ENCODE results near the gene MYRF. TPM values are rescaled to one million over a fixed set of nuclear protein-coding genes. Genes with fewer than 3 reads are reported as not detected.

Gene MYRF
- total and polyA plus RNA-seq, 9 of the 15 experiments (the other 6 are each of a cell fraction or from before 2014, with no cell fraction given), result 2.3 to 25.8 (median 7.1) TPM

DNA sequence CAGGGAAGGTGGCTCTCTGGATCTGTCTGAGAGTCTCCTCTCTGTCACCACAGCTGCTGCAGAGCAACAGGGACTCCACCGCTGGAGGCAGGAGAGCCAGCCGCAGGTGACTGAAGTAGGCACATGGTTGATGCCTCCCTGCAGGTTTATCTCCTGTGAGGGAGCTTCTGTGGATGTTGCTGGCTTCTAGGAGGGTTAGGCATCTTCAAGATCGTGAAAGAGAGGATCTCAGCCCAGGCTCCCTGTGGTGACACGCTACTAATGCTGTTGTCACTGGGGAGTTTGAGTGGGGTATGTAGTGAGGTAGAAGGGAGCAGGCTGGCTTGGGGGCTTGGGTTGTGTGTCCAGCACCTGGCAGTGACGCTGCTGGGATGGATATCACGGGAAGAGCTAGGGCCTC is 38.1 kb upstream of the MYRF start:
- ATAC-seq (no peak), DNase-seq (ENCODE audit: extremely low read depth in 1 of 4, low spot score in 3 of 4) (no peak), FAIRE-seq (peak; percentile 11)
- no TSS peak for BruUV-seq (replicated peaks)
- no peak overlapping the region for H3K9ac ChIP-seq (ENCODE audit: insufficient read depth in 1 of 2, low read depth in 2 of 2, low read length in 2 of 2)
- H3K4me3 ChIP-seq, result no peak overlapping the region
- no peak overlapping the region for H3K27ac ChIP-seq (ENCODE audit: extremely low read depth, low read depth, low read length)
- 0% methylated on average over 6 of the region's 6 CpGs for WGBS (ENCODE audit: insufficient coverage, low coverage, missing lambda C conversion rate)
- TF ChIP-seq GABPA (tag; conservative IDR thresholded peaks at IDR 0.05; ENCODE audit: low read depth) (no peak), ARID2 (IDR thresholded peaks at IDR 0.05) (no peak), SIN3A (IDR thresholded peaks at IDR 0.05; ENCODE audit: borderline replicate concordance in 2 of 2, control insufficient read depth in 1 of 2, low read depth in 2 of 2, low read length in 2 of 2) (no peak), CXXC5 (CRISPR knock-in tag; IDR thresholded peaks at IDR 0.05) (no peak), RBM39 (optimal IDR thresholded peaks at IDR 0.05; ENCODE audit: low read depth, low read length) (no peak), SRSF3 (IDR thresholded peaks at IDR 0.05; ENCODE audit: insufficient read depth, low read length) (no peak), RBFOX2 (IDR thresholded peaks at IDR 0.05; ENCODE audit: low read depth, low read length) (no peak), BHLHE40 (IDR thresholded peaks at IDR 0.05; ENCODE audit: low read length) (no peak), PHF8 (IDR thresholded peaks at IDR 0.05; ENCODE audit: borderline replicate concordance, low read length) (no peak), MCM2 (IDR thresholded peaks at IDR 0.05; ENCODE audit: low read depth) (no peak)
- TF ChIP-seq, protein P1, sequence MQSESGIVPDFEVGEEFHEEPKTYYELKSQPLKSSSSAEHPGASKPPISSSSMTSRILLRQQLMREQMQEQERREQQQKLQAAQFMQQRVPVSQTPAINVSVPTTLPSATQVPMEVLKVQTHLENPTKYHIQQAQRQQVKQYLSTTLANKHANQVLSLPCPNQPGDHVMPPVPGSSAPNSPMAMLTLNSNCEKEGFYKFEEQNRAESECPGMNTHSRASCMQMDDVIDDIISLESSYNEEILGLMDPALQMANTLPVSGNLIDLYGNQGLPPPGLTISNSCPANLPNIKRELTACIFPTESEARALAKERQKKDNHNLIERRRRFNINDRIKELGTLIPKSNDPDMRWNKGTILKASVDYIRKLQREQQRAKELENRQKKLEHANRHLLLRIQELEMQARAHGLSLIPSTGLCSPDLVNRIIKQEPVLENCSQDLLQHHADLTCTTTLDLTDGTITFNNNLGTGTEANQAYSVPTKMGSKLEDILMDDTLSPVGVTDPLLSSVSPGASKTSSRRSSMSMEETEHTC (IDR thresholded peaks at IDR 0.05), result no peak
- TF ChIP-seq, protein P2, sequence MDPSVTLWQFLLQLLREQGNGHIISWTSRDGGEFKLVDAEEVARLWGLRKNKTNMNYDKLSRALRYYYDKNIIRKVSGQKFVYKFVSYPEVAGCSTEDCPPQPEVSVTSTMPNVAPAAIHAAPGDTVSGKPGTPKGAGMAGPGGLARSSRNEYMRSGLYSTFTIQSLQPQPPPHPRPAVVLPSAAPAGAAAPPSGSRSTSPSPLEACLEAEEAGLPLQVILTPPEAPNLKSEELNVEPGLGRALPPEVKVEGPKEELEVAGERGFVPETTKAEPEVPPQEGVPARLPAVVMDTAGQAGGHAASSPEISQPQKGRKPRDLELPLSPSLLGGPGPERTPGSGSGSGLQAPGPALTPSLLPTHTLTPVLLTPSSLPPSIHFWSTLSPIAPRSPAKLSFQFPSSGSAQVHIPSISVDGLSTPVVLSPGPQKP (CRISPR knock-in tag; IDR thresholded peaks at IDR 0.05), result no peak
- H4K20me1 ChIP-seq (replicated peaks; ENCODE audit: control insufficient read depth, insufficient read depth, low read length), result peaks cover 8% of the 10 kb centered on the region; the same call in 1 of the 2 replicates
- peaks cover 16 to 73% of the 10 kb centered on the region in 2 experiments; a peak in 4 of 5 replicates for H3K27me3 ChIP-seq (ENCODE audit: control insufficient read depth in 2 of 2, insufficient read depth in 2 of 2, low read length in 2 of 2)
- no peaks in the 10 kb centered on the region for H3K79me2 ChIP-seq (ENCODE audit: control insufficient read depth, insufficient read depth, low read length)
- intact Hi-C loops (cut with micrococcal nuclease) (no loop called here), in situ Hi-C loops (cut with MboI) (no loop called here)
- no peak overlapping the region for H2AFZ ChIP-seq (ENCODE audit: low read depth, low read length)
- ChIA-PET POLR2A (interaction anchor here (0.7 to 1.4 kb wide), 2 partner anchors 19 to 601 kb away, joined by 3 read pairs; no protein-coding TSS in a partner anchor), CTCF (ENCODE audit: low intra/inter-chr PET ratio) (no interaction called here)
- H3K9me3 ChIP-seq (replicated peaks; ENCODE audit: control insufficient read depth, insufficient read depth, low read depth, low read length), result no peaks in the 10 kb centered on the region
- H3K9me1 ChIP-seq (ENCODE audit: control insufficient read depth, insufficient read depth, low read length), result no peaks in the 10 kb centered on the region
- no peak overlapping the region for H3K4me2 ChIP-seq (ENCODE audit: insufficient read depth, low read length)
- no peaks in the 10 kb centered on the region for H3K36me3 ChIP-seq (ENCODE audit: control insufficient read depth, insufficient read depth, low read length)
- peaks cover 0 to 20% of the 10 kb centered on the region in 2 experiments; a peak in 3 of 5 replicates for H3K4me1 ChIP-seq (replicated peaks in 1 of 2; ENCODE audit: control insufficient read depth in 2 of 2, insufficient read depth in 2 of 2, low read length in 2 of 2)

Measured in K562 (cell line).